Neuronal stem cell (in vitro differentiated cells): ENCODE measurements around the gene SNUPN.

Experiments used
- DNase-seq: peaks from one replicate; pipeline ENCODE4 v3.0.0-alpha.2; 2013; ENCODE audit warnings: low spot score
- H2AFZ ChIP-seq: one replicate; pipeline ENCODE4 v1.6.1; 2013; ENCODE audit warnings: mild to moderate bottlenecking, low read length, inconsistent platforms
- H2AK5ac ChIP-seq: 2 replicates; pipeline ENCODE4 v1.6.1; 2013; ENCODE audit warnings: low read depth, mild to moderate bottlenecking, inconsistent platforms, low read length, moderate library complexity, mixed read lengths
- H2BK120ac ChIP-seq: 2 replicates; pipeline ENCODE4 v1.6.1; 2013; ENCODE audit warnings: low read depth, mild to moderate bottlenecking, inconsistent platforms, low read length, moderate library complexity, mixed read lengths
- H2BK12ac ChIP-seq: one replicate; pipeline ENCODE4 v1.6.1; 2013; ENCODE audit warnings: low read length, inconsistent platforms
- H2BK15ac ChIP-seq: 2 replicates; pipeline ENCODE4 v1.6.1; 2013; ENCODE audit warnings: mild to moderate bottlenecking, low read length, inconsistent platforms, mixed read lengths
- H2BK5ac ChIP-seq: one replicate; pipeline ENCODE4 v1.6.1; 2013; ENCODE audit warnings: inconsistent platforms, mild to moderate bottlenecking, low read length, moderate library complexity
- H3K14ac ChIP-seq: one replicate; pipeline ENCODE4 v1.6.1; 2013; ENCODE audit warnings: low read length, inconsistent platforms
- H3K18ac ChIP-seq: 2 replicates; pipeline ENCODE4 v1.6.1; 2013; ENCODE audit warnings: low read length, inconsistent platforms
- H3K23ac ChIP-seq: 2 replicates; pipeline ENCODE4 v1.6.1; 2013; ENCODE audit warnings: low read depth, mild to moderate bottlenecking, mixed read lengths, low read length, inconsistent platforms; ENCODE audit not compliant: poor library complexity
- H3K27ac ChIP-seq: replicated peaks from 3 replicates; pipeline ENCODE4 v1.5.1; 2013; ENCODE audit warnings: low read length, inconsistent platforms
- H3K27me3 ChIP-seq, 3 experiments: 2 replicates each; pipeline ENCODE4 v1.6.1; 2013; ENCODE audit warnings: low read length in 3 of 3, mild to moderate bottlenecking in 2 of 3, inconsistent platforms in 1 of 3, low read depth in 1 of 3, mixed read lengths in 1 of 3, moderate library complexity in 1 of 3; ENCODE audit not compliant: control insufficient read depth in 3 of 3, insufficient read depth in 3 of 3
- H3K36me3 ChIP-seq, 2 donors: replicated peaks in 1 of 2; 2 replicates each; pipeline ENCODE4 v1.6.1; 2013; ENCODE audit warnings: low read length in 2 of 2; ENCODE audit not compliant: control insufficient read depth in 2 of 2, insufficient read depth in 2 of 2
- H3K4ac ChIP-seq: 2 replicates; pipeline ENCODE4 v1.6.1; 2013; ENCODE audit warnings: inconsistent platforms, mild to moderate bottlenecking, low read length, moderate library complexity
- H3K4me1 ChIP-seq, 2 donors: 1 replicate in 1 of 2; 2 replicates in 1 of 2; pipeline ENCODE4 v1.6.1; 2013; ENCODE audit warnings: low read length in 2 of 2, low read depth in 1 of 2; ENCODE audit not compliant: control insufficient read depth in 2 of 2, insufficient read depth in 1 of 2
- H3K4me2 ChIP-seq: one replicate; pipeline ENCODE4 v1.6.1; 2013; ENCODE audit warnings: mild to moderate bottlenecking, low read length, inconsistent platforms; ENCODE audit not compliant: insufficient read depth, poor library complexity, severe bottlenecking
- H3K4me3 ChIP-seq, 2 donors: 2 replicates each; pipeline ENCODE4 v1.5.1; 2013; ENCODE audit warnings: low read length in 2 of 2, mild to moderate bottlenecking in 2 of 2, inconsistent platforms in 1 of 2, moderate library complexity in 1 of 2
- H3K79me1 ChIP-seq: one replicate; pipeline ENCODE4 v1.6.1; 2013; ENCODE audit warnings: low read depth, mild to moderate bottlenecking, inconsistent platforms, low read length, moderate library complexity
- H3K9ac ChIP-seq: one replicate; pipeline ENCODE4 v1.6.1; 2013; ENCODE audit warnings: mild to moderate bottlenecking, low read depth, low read length, inconsistent platforms; ENCODE audit not compliant: poor library complexity
- H3K9me3 ChIP-seq, 2 donors: replicated peaks in 1 of 2; 2 replicates each; pipeline versions ENCODE3 to v1.6.1; 2013; ENCODE audit warnings: low read length in 2 of 2, mild to moderate bottlenecking in 2 of 2, inconsistent platforms in 1 of 2, low read depth in 1 of 2, mixed read lengths in 1 of 2, moderate library complexity in 1 of 2; ENCODE audit not compliant: control insufficient read depth in 2 of 2, insufficient read depth in 1 of 2
- H4K8ac ChIP-seq: one replicate; pipeline ENCODE4 v1.6.1; 2013; ENCODE audit warnings: low read depth, mild to moderate bottlenecking, inconsistent platforms, low read length, moderate library complexity
- H4K91ac ChIP-seq: one replicate; pipeline ENCODE4 v1.6.1; 2013; ENCODE audit warnings: low read length, low read depth, mild to moderate bottlenecking, inconsistent platforms; ENCODE audit not compliant: poor library complexity
- WGBS, 2 donors: extraction: QIAGEN DNeasy Blood & Tissue Kit; methylation state at CpG; one replicate each; pipeline ENCODE4 v1.1.7; 2013; ENCODE audit warnings: missing lambda C conversion rate in 2 of 2, mixed read lengths in 1 of 2; ENCODE audit not compliant: insufficient read length in 2 of 2, insufficient replicate concordance in 1 of 2; ENCODE audit errors: extremely low coverage in 2 of 2; 5-methylcytosine and 5-hydroxymethylcytosine counted together

The SNUPN gene

DNA sequence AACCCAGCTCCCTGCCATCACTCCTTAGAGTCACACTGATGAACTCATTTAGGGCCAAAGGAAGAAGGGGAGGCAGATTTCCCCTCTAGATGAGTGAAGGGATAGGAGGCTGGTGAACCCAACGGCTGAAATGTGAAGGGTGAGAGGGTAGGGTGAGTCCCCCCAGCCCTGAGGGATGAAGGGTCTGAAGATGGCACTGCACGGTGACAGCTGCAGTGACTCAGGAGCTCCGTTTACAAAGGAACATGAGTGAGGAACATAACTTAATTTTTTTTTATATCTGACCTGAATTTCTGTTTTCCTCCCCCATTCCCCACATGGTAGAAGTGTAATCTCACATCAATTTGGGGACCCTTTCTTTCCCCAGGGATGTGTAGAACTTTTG is 36.2 kb upstream of the SNUPN start:
- Histone ChIP-seq H2AFZ (no peak overlapping the region), H3K9ac (peak overlapping the region; percentile 30), H2AK5ac (no peak overlapping the region), H2BK120ac (no peak overlapping the region), H2BK12ac (no peak overlapping the region), H3K27me3 (no peaks in the 10 kb centered on the region), H3K36me3 (peaks cover 20 to 41% of the 10 kb centered on the region in 2 donors), H3K4me2 (no peak overlapping the region), H2BK15ac (no peak overlapping the region), H3K14ac (no peak overlapping the region), H3K9me3 (peaks cover 0 to 2% of the 10 kb centered on the region in 2 donors), H3K27ac (no peak overlapping the region), H2BK5ac (no peak overlapping the region), H3K79me1 (peaks cover 10% of the 10 kb centered on the region), H4K8ac (no peak overlapping the region), H3K18ac (no peak overlapping the region), H3K4me3 (no peak overlapping the region), H3K23ac (no peak overlapping the region), H3K4me1 (peaks cover 0 to 8% of the 10 kb centered on the region in 2 donors), H4K91ac (no peak overlapping the region), H3K4ac (no peak overlapping the region)
- DNase-seq: no peak
- WGBS, 2 donors: no CpG with 5 or more reads among the region's 3 CpGs

DNA sequence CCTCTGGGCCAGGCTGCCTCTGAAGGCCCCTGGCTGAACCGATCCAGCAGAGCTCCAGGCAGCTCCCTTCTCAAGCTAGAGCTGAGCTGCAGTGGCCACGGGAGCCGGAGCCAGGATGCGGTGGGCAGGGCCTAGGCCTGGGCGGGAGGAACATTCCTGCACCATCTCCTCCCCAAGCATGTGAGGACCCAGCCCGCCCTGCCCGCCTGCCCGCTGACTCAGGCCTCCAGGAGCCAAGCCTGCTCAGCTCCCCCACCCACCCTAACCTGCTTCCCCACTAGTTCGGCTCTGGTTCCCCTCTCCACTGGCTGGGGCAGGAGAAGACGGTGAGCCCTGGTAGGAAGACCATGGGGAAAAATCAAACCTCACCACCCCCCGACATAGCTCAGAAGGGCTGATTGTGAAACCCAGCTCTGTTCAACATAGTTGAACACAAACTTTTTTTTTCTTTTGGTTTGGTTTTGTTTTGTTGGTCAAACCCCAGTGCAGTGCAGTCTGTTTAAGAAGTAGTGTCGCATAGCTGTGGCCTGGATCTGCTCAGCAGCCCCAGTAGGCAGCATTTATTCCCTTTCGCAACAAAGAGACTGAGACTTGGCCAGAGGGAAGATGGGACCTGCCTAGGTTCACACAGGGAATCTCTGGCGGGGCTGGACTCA is 35.7 kb upstream of the SNUPN start:
- no peak overlapping the region for H2AFZ ChIP-seq
- no peak overlapping the region for H2BK120ac ChIP-seq
- no peak overlapping the region for H3K4ac ChIP-seq
- peak overlapping the region; percentile 30 for H3K9ac ChIP-seq
- no peak overlapping the region for H4K8ac ChIP-seq
- H3K27ac ChIP-seq: no peak overlapping the region
- DNase-seq: no peak
- no peaks in the 10 kb centered on the region for H3K9me3 ChIP-seq
- peak overlapping the region; percentile 11 for H3K18ac ChIP-seq
- peak overlapping the region; percentile 24 for H4K91ac ChIP-seq
- no peak overlapping the region for H3K4me2 ChIP-seq
- no peak overlapping the region for H3K23ac ChIP-seq
- no peak overlapping the region for H3K4me3 ChIP-seq
- no peak overlapping the region for H2AK5ac ChIP-seq
- H3K27me3 ChIP-seq: no peaks in the 10 kb centered on the region
- H2BK12ac ChIP-seq: no peak overlapping the region
- WGBS, 2 donors: no CpG with 5 or more reads among the region's 14 CpGs
- H3K4me1 ChIP-seq: peaks cover 0 to 7% of the 10 kb centered on the region in 2 donors
- no peak overlapping the region for H2BK15ac ChIP-seq
- H3K14ac ChIP-seq: no peak overlapping the region
- peak overlapping the region; percentile 53 for H2BK5ac ChIP-seq
- peaks cover 20 to 46% of the 10 kb centered on the region in 2 donors for H3K36me3 ChIP-seq
- H3K79me1 ChIP-seq: peaks cover 7% of the 10 kb centered on the region

DNA sequence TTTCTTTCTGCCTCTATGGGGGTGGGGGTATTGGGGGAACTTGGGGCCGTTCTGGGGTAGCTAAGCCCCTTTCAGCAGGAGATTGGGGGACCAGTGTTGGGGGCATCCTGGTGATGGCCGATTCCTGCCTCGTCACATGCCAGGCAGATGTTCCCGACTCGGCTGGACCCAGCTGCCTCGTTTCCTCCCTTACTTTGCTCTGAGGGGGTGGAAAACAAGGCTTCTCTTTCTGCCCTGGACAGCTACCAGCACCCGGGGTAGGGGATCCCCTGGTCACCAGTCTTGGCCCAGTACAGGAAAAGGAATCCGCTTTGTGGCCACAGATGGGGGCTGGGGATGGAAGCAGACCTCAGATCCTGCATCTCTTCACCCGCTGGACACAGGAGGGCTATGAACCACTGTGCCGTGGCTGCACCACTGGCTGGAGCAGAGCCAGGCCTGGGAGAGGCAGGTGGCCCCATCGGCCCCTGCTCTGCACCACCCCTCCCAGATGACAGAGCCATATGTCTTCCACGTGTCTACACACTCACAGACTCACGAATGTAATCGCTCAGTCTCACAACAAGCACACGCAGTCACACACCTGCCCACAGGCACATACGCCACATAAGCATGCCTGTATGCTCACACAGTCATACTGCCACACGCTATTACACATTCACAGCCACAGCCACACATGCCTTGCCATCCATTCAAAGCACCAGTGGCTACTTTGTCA is 34.6 kb upstream of the SNUPN start:
- no peak overlapping the region for H2BK12ac ChIP-seq
- H4K8ac ChIP-seq: no peak overlapping the region
- H3K27ac ChIP-seq: no peak overlapping the region
- H2BK15ac ChIP-seq: no peak overlapping the region
- H3K79me1 ChIP-seq: peaks cover 7% of the 10 kb centered on the region
- no peak for DNase-seq
- H3K18ac ChIP-seq: peak overlapping the region; percentile 71
- H3K9ac ChIP-seq: no peak overlapping the region
- no peak overlapping the region for H3K4ac ChIP-seq
- peak overlapping the region; percentile 96 for H3K23ac ChIP-seq
- no peak overlapping the region for H3K4me3 ChIP-seq
- peaks cover 23 to 58% of the 10 kb centered on the region in 2 donors for H3K36me3 ChIP-seq
- peaks cover 0 to 7% of the 10 kb centered on the region in 2 donors for H3K4me1 ChIP-seq
- H2BK5ac ChIP-seq: no peak overlapping the region
- no peak overlapping the region for H2AK5ac ChIP-seq
- no peak overlapping the region for H3K4me2 ChIP-seq
- no peak overlapping the region for H2BK120ac ChIP-seq
- H4K91ac ChIP-seq: no peak overlapping the region
- H3K9me3 ChIP-seq: no peaks in the 10 kb centered on the region
- no CpG with 5 or more reads among the region's 17 CpGs for WGBS, 2 donors
- H3K27me3 ChIP-seq: no peaks in the 10 kb centered on the region
- peak overlapping the region; percentile 71 for H3K14ac ChIP-seq
- H2AFZ ChIP-seq: no peak overlapping the region

DNA sequence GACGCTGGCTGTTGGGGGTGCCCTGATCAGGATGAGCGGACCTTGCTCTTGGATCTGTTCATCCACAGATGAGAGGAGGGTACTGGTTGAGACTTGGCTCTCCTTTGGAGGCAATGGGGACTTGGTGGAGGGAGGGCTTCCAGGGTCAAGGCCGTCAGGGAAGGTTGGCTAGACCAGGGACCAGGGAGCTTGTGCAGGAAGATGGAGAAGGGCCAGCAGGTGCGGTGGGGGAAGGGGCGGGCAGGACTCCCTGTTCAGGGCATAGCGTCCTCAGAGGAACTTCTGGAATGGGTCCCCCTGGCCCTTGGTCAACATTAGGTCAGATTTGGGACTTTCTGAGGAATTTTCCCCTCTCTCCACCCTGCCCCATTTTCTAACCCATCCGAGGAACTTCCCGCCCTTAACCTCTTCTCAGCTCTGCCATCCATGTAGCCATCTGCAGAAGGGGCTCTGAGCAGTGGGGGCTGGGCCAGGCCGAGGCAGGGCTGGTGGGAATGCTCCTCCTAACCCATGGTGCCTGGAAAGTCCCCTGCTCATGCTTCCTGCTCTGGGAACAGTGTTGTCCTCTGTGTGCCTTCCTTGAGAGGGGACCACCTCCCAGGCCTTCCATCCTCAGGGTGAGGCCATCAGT is 33.7 kb upstream of the SNUPN start:
- Histone ChIP-seq H2BK5ac (no peak overlapping the region), H3K4me2 (no peak overlapping the region), H3K27ac (no peak overlapping the region), H4K91ac (no peak overlapping the region), H3K79me1 (peaks cover 10% of the 10 kb centered on the region), H3K4me3 (no peak overlapping the region), H3K4ac (no peak overlapping the region), H3K36me3 (peaks cover 27 to 66% of the 10 kb centered on the region in 2 donors), H3K27me3 (no peaks in the 10 kb centered on the region), H3K4me1 (peaks cover 0 to 7% of the 10 kb centered on the region in 2 donors), H3K23ac (no peak overlapping the region), H3K14ac (peak overlapping the region; percentile 21), H2BK120ac (no peak overlapping the region), H3K9ac (no peak overlapping the region), H2AK5ac (no peak overlapping the region), H3K9me3 (no peaks in the 10 kb centered on the region), H2BK15ac (no peak overlapping the region), H2BK12ac (no peak overlapping the region), H3K18ac (no peak overlapping the region), H4K8ac (no peak overlapping the region), H2AFZ (no peak overlapping the region)
- DNase-seq: no peak
- WGBS, 2 donors: no CpG with 5 or more reads among the region's 9 CpGs
